Activated T-helper 1 cell treated with anti-CD3 and anti-CD28 coated beads, Interleukin-12 subunit alpha, Interleukin-12 subunit beta, Interleukin-2, Interleukin-4 antibody, amounts not matched to agents 30 ng/mL and 10 ng/mL and 1 ng/mL, durations not matched to agents 14 hours and 24 hours and 36 hours (primary cell): ENCODE results near the gene RASGRF2. TPM values are rescaled to one million over a fixed set of nuclear protein-coding genes. Genes with fewer than 3 reads are reported as not detected.

Experiments used
- DNase-seq: peaks from one replicate; pipeline ENCODE4 v3.0.0; 2021; ENCODE audit warnings: low spot score
- H3K27ac Mint-ChIP-seq: one replicate; pipeline ENCODE4 v1.8.0; 2021; ENCODE audit warnings: mild to moderate bottlenecking, mixed read lengths
- H3K27me3 Mint-ChIP-seq: one replicate; pipeline ENCODE4 v1.8.0; 2022; ENCODE audit warnings: mild to moderate bottlenecking, moderate library complexity, mixed read lengths; ENCODE audit not compliant: insufficient read depth
- H3K36me3 Mint-ChIP-seq: one replicate; pipeline ENCODE4 v1.8.0; 2021; ENCODE audit warnings: low read depth, mixed read lengths
- H3K4me1 Mint-ChIP-seq: one replicate; pipeline ENCODE4 v1.8.0; 2021; ENCODE audit warnings: low read depth, mixed read lengths
- H3K4me3 Mint-ChIP-seq: one replicate; pipeline ENCODE4 v1.8.0; 2021; ENCODE audit warnings: mild to moderate bottlenecking, moderate library complexity, mixed read lengths
- H3K9me3 Mint-ChIP-seq: one replicate; pipeline ENCODE4 v1.8.0; 2021; ENCODE audit warnings: mixed read lengths
- intact Hi-C: fragments of 100-400 bp; cut with micrococcal nuclease; formaldehyde crosslinking; loops from one replicate; pipeline ENCODE4 v1.15.1; 2024
- total RNA-seq: library from RNA; stranded (reverse); gene quantifications from 2 replicates; pipeline ENCODE4 v1.2.3, GENCODE V29; 2022

Gene RASGRF2
- total RNA-seq, 1 donor from 2014 or later: 22.6 TPM

GRCh38 chr5:80976985-80977384, 16.8 kb downstream of the RASGRF2 start:
- Mint-ChIP-seq H3K4me3 (no peak overlapping the region), H3K27ac (no peak overlapping the region), H3K4me1 (peaks cover 15% of the 10 kb centered on the region), H3K27me3 (no peaks in the 10 kb centered on the region), H3K36me3 (peaks cover 3% of the 10 kb centered on the region), H3K9me3 (no peaks in the 10 kb centered on the region)
- intact Hi-C loops: no loop called here
- DNase-seq: no peak

- Mint-ChIP-seq H3K27ac (no peak overlapping the region), H3K4me1 (peaks cover 19% of the 10 kb centered on the region), H3K9me3 (no peaks in the 10 kb centered on the region), H3K27me3 (no peaks in the 10 kb centered on the region), H3K4me3 (no peak overlapping the region), H3K36me3 (peaks cover 7% of the 10 kb centered on the region)
- intact Hi-C loops: no loop called here
- no peak for DNase-seq
Observed at GRCh38 chr5:80977764-80978163, 17.6 kb downstream of the RASGRF2 start.

GRCh38 chr5:80978772-80979317, 18.7 kb downstream of the RASGRF2 start:
- Mint-ChIP-seq H3K9me3 (no peaks in the 10 kb centered on the region), H3K4me3 (no peak overlapping the region), H3K27ac (no peak overlapping the region), H3K4me1 (peaks cover 11% of the 10 kb centered on the region), H3K36me3 (peaks cover 7% of the 10 kb centered on the region), H3K27me3 (no peaks in the 10 kb centered on the region)
- DNase-seq: no peak
- intact Hi-C loops: no loop called here

GRCh38 chr5:80982093-80982492, 21.9 kb downstream of the RASGRF2 start:
- no peaks in the 10 kb centered on the region for H3K27me3 Mint-ChIP-seq
- H3K36me3 Mint-ChIP-seq: peaks cover 3% of the 10 kb centered on the region
- no peaks in the 10 kb centered on the region for H3K9me3 Mint-ChIP-seq
- intact Hi-C loops: no loop called here
- peaks cover 29% of the 10 kb centered on the region for H3K4me1 Mint-ChIP-seq
- H3K27ac Mint-ChIP-seq: peak overlapping the region; percentile 41
- no peak overlapping the region for H3K4me3 Mint-ChIP-seq
- no peak for DNase-seq

GRCh38 chr5:80985600-80986228, 25.6 kb downstream of the RASGRF2 start:
- Mint-ChIP-seq H3K9me3 (no peaks in the 10 kb centered on the region), H3K27me3 (no peaks in the 10 kb centered on the region), H3K36me3 (peaks cover 5% of the 10 kb centered on the region), H3K4me1 (peaks cover 45% of the 10 kb centered on the region), H3K4me3 (no peak overlapping the region), H3K27ac (no peak overlapping the region)
- intact Hi-C loops: no loop called here
- DNase-seq: no peak

- Mint-ChIP-seq H3K9me3 (no peaks in the 10 kb centered on the region), H3K4me1 (peaks cover 45% of the 10 kb centered on the region), H3K27me3 (no peaks in the 10 kb centered on the region), H3K27ac (peak overlapping the region; percentile 18), H3K36me3 (peaks cover 5% of the 10 kb centered on the region), H3K4me3 (no peak overlapping the region)
- intact Hi-C loops: no loop called here
- no peak for DNase-seq
Observed at GRCh38 chr5:80986382-80986781, 26.2 kb downstream of the RASGRF2 start.

GRCh38 chr5:80987078-80987766, 27.1 kb downstream of the RASGRF2 start:
- Mint-ChIP-seq H3K9me3 (no peaks in the 10 kb centered on the region), H3K27ac (no peak overlapping the region), H3K4me3 (no peak overlapping the region), H3K27me3 (no peaks in the 10 kb centered on the region), H3K4me1 (peaks cover 41% of the 10 kb centered on the region), H3K36me3 (peaks cover 4% of the 10 kb centered on the region)
- intact Hi-C loops: no loop called here
- no peak for DNase-seq

GRCh38 chr5:80988419-80988935, 28.3 kb downstream of the RASGRF2 start:
- no peak overlapping the region for H3K27ac Mint-ChIP-seq
- peaks cover 8% of the 10 kb centered on the region for H3K36me3 Mint-ChIP-seq
- no peak overlapping the region for H3K4me3 Mint-ChIP-seq
- no peak for DNase-seq
- H3K27me3 Mint-ChIP-seq: no peaks in the 10 kb centered on the region
- intact Hi-C loops: no loop called here
- peaks cover 43% of the 10 kb centered on the region for H3K4me1 Mint-ChIP-seq
- no peaks in the 10 kb centered on the region for H3K9me3 Mint-ChIP-seq

- Mint-ChIP-seq H3K36me3 (peaks cover 9% of the 10 kb centered on the region), H3K9me3 (no peaks in the 10 kb centered on the region), H3K27ac (no peak overlapping the region), H3K4me3 (no peak overlapping the region), H3K4me1 (peaks cover 43% of the 10 kb centered on the region), H3K27me3 (no peaks in the 10 kb centered on the region)
- intact Hi-C loops: no loop called here
- no peak for DNase-seq
Observed at GRCh38 chr5:80989883-80990282, 29.7 kb downstream of the RASGRF2 start.

GRCh38 chr5:80990527-80990926, 30.4 kb downstream of the RASGRF2 start:
- H3K36me3 Mint-ChIP-seq: peaks cover 9% of the 10 kb centered on the region
- intact Hi-C loops: no loop called here
- no peak overlapping the region for H3K27ac Mint-ChIP-seq
- no peaks in the 10 kb centered on the region for H3K27me3 Mint-ChIP-seq
- no peak overlapping the region for H3K4me3 Mint-ChIP-seq
- DNase-seq: no peak
- H3K9me3 Mint-ChIP-seq: no peaks in the 10 kb centered on the region
- H3K4me1 Mint-ChIP-seq: peaks cover 37% of the 10 kb centered on the region

- intact Hi-C loops: no loop called here
- no peak overlapping the region for H3K4me3 Mint-ChIP-seq
- peaks cover 37% of the 10 kb centered on the region for H3K4me1 Mint-ChIP-seq
- H3K36me3 Mint-ChIP-seq: peaks cover 9% of the 10 kb centered on the region
- no peak overlapping the region for H3K27ac Mint-ChIP-seq
- no peaks in the 10 kb centered on the region for H3K9me3 Mint-ChIP-seq
- DNase-seq: no peak
- no peaks in the 10 kb centered on the region for H3K27me3 Mint-ChIP-seq
Observed at GRCh38 chr5:80990971-80991370, 30.8 kb downstream of the RASGRF2 start.

- Mint-ChIP-seq H3K9me3 (no peaks in the 10 kb centered on the region), H3K27me3 (no peaks in the 10 kb centered on the region), H3K4me3 (no peak overlapping the region), H3K27ac (no peak overlapping the region), H3K36me3 (peaks cover 16% of the 10 kb centered on the region), H3K4me1 (peaks cover 34% of the 10 kb centered on the region)
- intact Hi-C loops: no loop called here
- DNase-seq: no peak
Observed at GRCh38 chr5:80995908-80996307, 35.7 kb downstream of the RASGRF2 start.

- no peak for DNase-seq
- H3K4me3 Mint-ChIP-seq: peak overlapping the region; percentile 66
- H3K27me3 Mint-ChIP-seq: no peaks in the 10 kb centered on the region
- H3K4me1 Mint-ChIP-seq: peaks cover 30% of the 10 kb centered on the region
- H3K36me3 Mint-ChIP-seq: peaks cover 9% of the 10 kb centered on the region
- peak overlapping the region; percentile 70 for H3K27ac Mint-ChIP-seq
- intact Hi-C loops: loop anchor here (1.0 kb wide), 1 partner anchor 9 kb away; no protein-coding TSS in a partner anchor
- H3K9me3 Mint-ChIP-seq: no peaks in the 10 kb centered on the region
Observed at GRCh38 chr5:80998590-80998979, 38.4 kb downstream of the RASGRF2 start.
